Stimulated activated CD4-positive, alpha-beta T cell treated with anti-CD3 and anti-CD28 coated beads, Interleukin-4, amount 100 ng/mL, for 48 hours (primary cell): ENCODE results near the gene SDF2L1.
"Not testable (repeated sequence)": the region's sequence is repeated elsewhere in the genome, so short reads cannot be mapped to it uniquely, and the experiment has no call there.

Experiments used
- DNase-seq, 2 donors: peaks; one replicate each; pipeline ENCODE4 v3.0.0-alpha.2; 2020; ENCODE audit warnings: low read depth in 2 of 2

Gene SDF2L1

GRCh38 chr22:21661991-21662390 lies 19.9 kb downstream of the SDF2L1 start:
- DNase-seq, result no peak

GRCh38 chr22:21663738-21664137 lies 21.6 kb downstream of the SDF2L1 start:
- DNase-seq, result no peak

- no peak for DNase-seq
These were observed 23.1 kb downstream of the SDF2L1 start for GRCh38 chr22:21665047-21665851.

- DNase-seq, result no peak
These were observed 24.7 kb downstream of the SDF2L1 start for GRCh38 chr22:21666786-21667185.

GRCh38 chr22:21669026-21669425 lies 26.9 kb downstream of the SDF2L1 start:
- DNase-seq, result no peak

GRCh38 chr22:21672107-21672629 lies 30.1 kb downstream of the SDF2L1 start:
- DNase-seq, result no peak

GRCh38 chr22:21673534-21674321 lies 31.6 kb downstream of the SDF2L1 start:
- no peak for DNase-seq

- no peak for DNase-seq
These were observed 32.6 kb downstream of the SDF2L1 start for GRCh38 chr22:21674638-21675245.

GRCh38 chr22:21677606-21678443 lies 35.7 kb downstream of the SDF2L1 start:
- DNase-seq, result no peak

GRCh38 chr22:21678842-21679241 lies 36.7 kb downstream of the SDF2L1 start:
- not testable (repeated sequence) for DNase-seq

GRCh38 chr22:21679383-21679782 lies 37.3 kb downstream of the SDF2L1 start:
- DNase-seq, result no peak

GRCh38 chr22:21680830-21681565 lies 38.9 kb downstream of the SDF2L1 start:
- no peak for DNase-seq

- no peak for DNase-seq
These were observed 39.7 kb downstream of the SDF2L1 start for GRCh38 chr22:21681566-21682370.

- DNase-seq, result no peak
These were observed 40.5 kb downstream of the SDF2L1 start for GRCh38 chr22:21682385-21683175.

- DNase-seq, result no peak
These were observed 41.3 kb downstream of the SDF2L1 start for GRCh38 chr22:21683401-21683811.

- no peak for DNase-seq
These were observed 42.5 kb downstream of the SDF2L1 start for GRCh38 chr22:21684492-21685163.

- DNase-seq, result no peak
These were observed 43.0 kb downstream of the SDF2L1 start for GRCh38 chr22:21685164-21685513.

- DNase-seq, result no peak
These were observed 44.1 kb downstream of the SDF2L1 start for GRCh38 chr22:21686193-21686608.
